Measurements from ENCODE around the gene CPED1.

GRCh38 chr7:121027761-121028669 is 39.5 kb downstream of the CPED1 start:
- TF ChIP-seq, protein P1, sequence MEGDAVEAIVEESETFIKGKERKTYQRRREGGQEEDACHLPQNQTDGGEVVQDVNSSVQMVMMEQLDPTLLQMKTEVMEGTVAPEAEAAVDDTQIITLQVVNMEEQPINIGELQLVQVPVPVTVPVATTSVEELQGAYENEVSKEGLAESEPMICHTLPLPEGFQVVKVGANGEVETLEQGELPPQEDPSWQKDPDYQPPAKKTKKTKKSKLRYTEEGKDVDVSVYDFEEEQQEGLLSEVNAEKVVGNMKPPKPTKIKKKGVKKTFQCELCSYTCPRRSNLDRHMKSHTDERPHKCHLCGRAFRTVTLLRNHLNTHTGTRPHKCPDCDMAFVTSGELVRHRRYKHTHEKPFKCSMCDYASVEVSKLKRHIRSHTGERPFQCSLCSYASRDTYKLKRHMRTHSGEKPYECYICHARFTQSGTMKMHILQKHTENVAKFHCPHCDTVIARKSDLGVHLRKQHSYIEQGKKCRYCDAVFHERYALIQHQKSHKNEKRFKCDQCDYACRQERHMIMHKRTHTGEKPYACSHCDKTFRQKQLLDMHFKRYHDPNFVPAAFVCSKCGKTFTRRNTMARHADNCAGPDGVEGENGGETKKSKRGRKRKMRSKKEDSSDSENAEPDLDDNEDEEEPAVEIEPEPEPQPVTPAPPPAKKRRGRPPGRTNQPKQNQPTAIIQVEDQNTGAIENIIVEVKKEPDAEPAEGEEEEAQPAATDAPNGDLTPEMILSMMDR (IDR thresholded peaks at IDR 0.05) = no peak
- no peak for TF ChIP-seq EP300 (IDR thresholded peaks at IDR 0.05)
- TF ChIP-seq POLR2A (IDR thresholded peaks at IDR 0.05) = no peak
- no peak for TF ChIP-seq POLR2AphosphoS5 (IDR thresholded peaks at IDR 0.05)

Data from suprapubic skin (tissue), 4 donors.